ENCODE measurements around the gene TFDP3. TPM values are rescaled to one million over a fixed set of nuclear protein-coding genes. Genes with fewer than 3 reads are reported as not detected.

The TFDP3 gene
- not detected in 2 replicates for total RNA-seq

GRCh38 chrX:133218329-133218728 lies at the start of gene TFDP3:
TSS of gene TFDP3 (minus strand) at chrX:133218354. CDS start at chrX:133218259, 95 bp downstream.

Other genes with a start within 250 kb of the TFDP3 start
- gene USP26, start 121.2 kb downstream of the TFDP3 start, total RNA-seq, result not detected in 2 replicates
- 0.64 and 5.3 TPM in 2 replicates for gene GPC4, start 197.1 kb upstream of the TFDP3 start, total RNA-seq